A549 treated with ZK216348 at 1 μM for 4 hours (cell line): ENCODE measurements around the gene CHCT1. TPM values are rescaled to one million over a fixed set of nuclear protein-coding genes. Genes with fewer than 3 reads are reported as not detected.

ENCODE experiments used
- total RNA-seq: library from RNA; stranded (reverse); fragments of 200-300 nt; extraction: Qiagen RNA extraction; gene quantifications from 5 replicates; pipeline ENCODE4 v1.2.3, GENCODE V29; 2022; ENCODE audit warnings: low read depth

The CHCT1 gene
- not detected in 5 replicates for total RNA-seq

DNA sequence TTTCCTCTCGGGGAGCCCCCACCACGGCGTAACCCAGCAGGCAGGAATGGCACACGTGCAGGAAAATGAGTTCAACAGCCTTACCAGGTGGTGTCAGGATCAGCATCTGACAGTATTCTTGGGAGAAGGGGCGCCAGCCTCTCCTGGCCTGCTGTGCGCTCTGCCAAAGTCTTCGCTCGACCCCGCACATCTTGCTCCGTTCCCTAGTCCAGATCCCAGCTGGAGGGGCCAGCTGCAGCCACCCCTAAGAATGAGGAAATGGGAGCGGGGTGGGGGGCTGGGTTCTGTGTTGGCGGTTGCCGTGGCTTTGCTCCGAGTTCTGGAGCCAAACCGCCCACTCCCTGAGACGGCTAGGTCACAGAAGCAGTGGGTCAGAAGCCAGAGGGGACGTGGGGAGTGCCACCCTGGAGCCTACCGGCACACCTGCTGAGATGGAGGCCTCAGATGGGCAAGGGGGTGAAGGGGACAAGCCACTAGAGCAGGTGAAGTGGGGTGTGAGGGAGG, at the start of gene CHCT1:
Gene CHCT1, plus strand, starts transcription at position 328 of the 504 bp plus-strand sequence. Its CDS starts 104 bp downstream, at position 432.

DNA sequence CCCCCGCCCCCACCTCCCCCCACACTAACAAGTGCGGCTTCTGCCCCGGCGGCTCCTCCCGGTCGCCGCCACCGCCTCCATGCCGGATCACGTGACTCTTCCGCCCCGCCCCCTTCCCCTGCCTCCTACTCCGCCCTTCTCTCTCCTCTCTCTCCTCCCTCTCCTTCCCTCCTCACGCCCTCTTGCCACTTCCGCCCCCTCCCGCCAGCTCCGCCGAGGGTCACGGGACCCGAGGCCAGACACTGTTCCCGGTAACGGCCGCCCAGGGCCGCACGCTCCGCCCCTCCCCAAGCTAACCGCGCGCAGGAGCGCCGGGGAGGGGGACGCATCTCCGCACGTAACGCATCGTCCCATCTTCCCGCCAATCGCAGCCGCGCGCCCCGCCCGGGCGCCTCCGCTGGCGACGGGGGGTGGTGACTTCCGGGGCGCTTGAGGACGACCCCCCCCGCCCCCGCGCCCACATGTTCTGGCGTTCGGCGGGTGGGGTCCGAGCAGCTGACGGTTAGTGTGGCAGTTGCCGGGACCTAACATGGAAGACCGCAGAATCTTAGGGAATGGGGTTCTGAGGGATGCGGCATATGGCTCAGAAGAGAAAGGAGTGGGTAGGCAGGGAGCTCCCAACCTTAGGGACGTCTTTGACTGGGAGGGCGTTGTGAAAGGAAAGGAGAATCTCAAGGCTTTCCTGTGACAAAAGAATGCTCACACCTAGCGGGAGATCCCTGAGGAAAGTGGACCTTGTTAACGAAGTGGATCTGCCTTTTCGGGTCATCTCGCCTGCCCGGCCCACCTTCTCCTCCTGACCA, 30.0 kb upstream of the CHCT1 start, which contains the start of gene USP32:
Gene USP32, minus strand, starts transcription at position 92 of the 803 bp plus-strand sequence. CDS start 194 bp downstream, outside the sequence.

Other genes starting within 250 kb of the CHCT1 start
- gene USP32, start 30.4 kb upstream of the CHCT1 start, total RNA-seq: 30.9 to 38.6 TPM (median 35.4 TPM) in 5 replicates
- 9.6 to 23.9 TPM (median 17.9 TPM) in 5 replicates for gene APPBP2, start 103.8 kb downstream of the CHCT1 start, total RNA-seq
- 15.5 to 21.5 TPM (median 16.9 TPM) in 5 replicates for gene PPM1D, start 177.7 kb downstream of the CHCT1 start, total RNA-seq